Duodenal mucosa (tissue), 2 donors: ENCODE data around the gene COL8A1.

ENCODE experiments used
- H3K27ac ChIP-seq: one replicate; pipeline ENCODE4 v1.7.0; 2013; ENCODE audit warnings: low read depth, low read length
- H3K27me3 ChIP-seq, 2 donors: one replicate each; pipeline ENCODE4 v1.7.0; 2013; ENCODE audit warnings: low read length in 2 of 2, control low read depth in 1 of 2; ENCODE audit not compliant: insufficient read depth in 2 of 2, control insufficient read depth in 1 of 2
- H3K36me3 ChIP-seq, 2 donors: one replicate each; pipeline ENCODE4 v1.7.0; 2013; ENCODE audit warnings: low read length in 2 of 2, control low read depth in 1 of 2; ENCODE audit not compliant: insufficient read depth in 2 of 2, control insufficient read depth in 1 of 2
- H3K4me1 ChIP-seq, 2 donors: one replicate each; pipeline ENCODE4 v1.7.0; 2013; ENCODE audit warnings: low read length in 2 of 2, control low read depth in 1 of 2; ENCODE audit not compliant: insufficient read depth in 2 of 2, control insufficient read depth in 1 of 2
- H3K4me3 ChIP-seq, 2 donors: one replicate each; pipeline ENCODE4 v1.7.0; 2013; ENCODE audit warnings: low read length in 2 of 2, low read depth in 1 of 2
- H3K9ac ChIP-seq, 2 donors: one replicate each; pipeline ENCODE4 v1.7.0; 2013; ENCODE audit warnings: low read length in 2 of 2, low read depth in 1 of 2
- H3K9me3 ChIP-seq, 2 donors: one replicate each; pipeline ENCODE4 v1.7.0; 2013; ENCODE audit warnings: low read length in 2 of 2, control low read depth in 1 of 2; ENCODE audit not compliant: control insufficient read depth in 1 of 2

COL8A1 gene

GRCh38 chr3:99751649-99752048, 113.3 kb downstream of the COL8A1 start:
- Histone ChIP-seq H3K9ac (no peak overlapping the region), H3K36me3 (no peaks in the 10 kb centered on the region), H3K4me1 (no peaks in the 10 kb centered on the region), H3K27me3 (peaks cover 0 to 2% of the 10 kb centered on the region in 2 donors), H3K27ac (no peak overlapping the region), H3K4me3 (no peak overlapping the region), H3K9me3 (no peaks in the 10 kb centered on the region)

DNA sequence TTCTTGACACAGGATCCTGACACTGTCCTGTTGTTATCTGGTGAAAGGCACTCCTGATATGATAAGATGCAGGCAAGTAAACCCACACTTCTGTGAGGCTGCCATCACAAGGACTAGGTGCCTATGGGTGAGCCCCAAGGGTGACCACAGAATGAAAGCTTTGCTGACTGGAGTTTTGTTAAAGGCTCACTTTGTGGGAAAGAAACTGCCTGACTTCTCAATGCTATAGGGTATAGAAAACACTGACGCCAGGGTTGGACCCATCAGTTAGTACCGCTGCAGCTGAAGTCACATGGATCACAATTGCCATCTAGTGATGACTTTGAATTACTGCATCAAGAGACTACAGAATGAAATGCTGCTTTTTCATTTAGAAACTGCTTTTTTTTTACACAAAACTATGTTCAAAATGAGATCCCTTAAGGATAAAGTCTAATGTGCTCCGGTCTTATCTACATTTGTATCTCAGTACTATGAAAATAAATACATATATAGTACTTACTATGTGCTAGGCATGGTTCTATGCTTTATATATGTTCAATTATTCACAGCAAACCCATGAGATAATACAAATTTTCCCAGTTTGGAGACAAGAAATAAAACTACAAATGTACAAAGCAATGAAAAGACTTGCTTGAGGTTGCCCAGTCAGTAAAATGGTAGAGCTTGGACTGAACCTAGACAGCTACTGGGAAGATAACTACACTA, 115.0 kb downstream of the COL8A1 start:
- no peak overlapping the region for H3K9ac ChIP-seq
- no peak overlapping the region for H3K4me3 ChIP-seq
- H3K27me3 ChIP-seq: peaks cover 0 to 4% of the 10 kb centered on the region in 2 donors
- H3K9me3 ChIP-seq: no peaks in the 10 kb centered on the region
- H3K4me1 ChIP-seq: no peaks in the 10 kb centered on the region
- H3K27ac ChIP-seq: no peak overlapping the region
- H3K36me3 ChIP-seq: no peaks in the 10 kb centered on the region

GRCh38 chr3:99755831-99756230, 117.4 kb downstream of the COL8A1 start:
- H3K27ac ChIP-seq: no peak overlapping the region
- no peaks in the 10 kb centered on the region for H3K36me3 ChIP-seq
- peaks cover 0 to 8% of the 10 kb centered on the region in 2 donors for H3K27me3 ChIP-seq

DNA sequence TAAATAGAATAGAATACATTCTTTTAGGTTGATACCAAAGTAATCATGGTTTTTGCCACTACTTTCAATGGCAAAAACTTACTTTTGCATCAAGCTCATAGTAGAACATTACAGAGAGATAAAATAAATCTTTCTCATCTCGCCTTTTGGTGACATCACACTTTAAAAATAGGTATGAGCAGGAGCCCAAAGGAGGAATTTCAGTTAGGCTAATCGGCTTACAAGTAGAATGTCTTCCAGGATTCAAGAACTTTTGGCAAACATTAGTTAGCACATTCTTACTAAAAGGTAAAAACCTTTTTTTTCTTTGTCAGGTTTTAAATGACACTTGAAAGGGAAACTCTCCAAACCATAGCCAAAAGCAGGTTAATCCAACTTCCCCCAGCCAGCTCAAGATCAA, 119.6 kb downstream of the COL8A1 start:
- no peaks in the 10 kb centered on the region for H3K4me1 ChIP-seq
- H3K27ac ChIP-seq: no peak overlapping the region
- H3K27me3 ChIP-seq: peaks cover 0 to 8% of the 10 kb centered on the region in 2 donors
- no peak overlapping the region for H3K9ac ChIP-seq
- no peak overlapping the region for H3K4me3 ChIP-seq
- no peaks in the 10 kb centered on the region for H3K9me3 ChIP-seq
- no peaks in the 10 kb centered on the region for H3K36me3 ChIP-seq

More at GRCh38 chr3:99755831-99756230, 117.4 kb downstream of the COL8A1 start:
- no peaks in the 10 kb centered on the region for H3K4me1 ChIP-seq
- no peaks in the 10 kb centered on the region for H3K9me3 ChIP-seq
- no peak overlapping the region for H3K4me3 ChIP-seq
- H3K9ac ChIP-seq: no peak overlapping the region

- Histone ChIP-seq H3K36me3 (no peaks in the 10 kb centered on the region), H3K27ac (no peak overlapping the region)
Observed at GRCh38 chr3:99758502-99759177, 120.2 kb downstream of the COL8A1 start.

GRCh38 chr3:99760031-99760430, 121.6 kb downstream of the COL8A1 start:
- peaks cover 0 to 8% of the 10 kb centered on the region in 2 donors for H3K27me3 ChIP-seq
- no peak overlapping the region for H3K4me3 ChIP-seq
- no peaks in the 10 kb centered on the region for H3K9me3 ChIP-seq
- no peak overlapping the region for H3K9ac ChIP-seq
- no peaks in the 10 kb centered on the region for H3K36me3 ChIP-seq
- no peak overlapping the region for H3K27ac ChIP-seq
- no peaks in the 10 kb centered on the region for H3K4me1 ChIP-seq

More at GRCh38 chr3:99758502-99759177, 120.2 kb downstream of the COL8A1 start:
- Histone ChIP-seq H3K9me3 (no peaks in the 10 kb centered on the region), H3K27me3 (peaks cover 0 to 8% of the 10 kb centered on the region in 2 donors), H3K9ac (no peak overlapping the region), H3K4me3 (no peak overlapping the region), H3K4me1 (no peaks in the 10 kb centered on the region)

DNA sequence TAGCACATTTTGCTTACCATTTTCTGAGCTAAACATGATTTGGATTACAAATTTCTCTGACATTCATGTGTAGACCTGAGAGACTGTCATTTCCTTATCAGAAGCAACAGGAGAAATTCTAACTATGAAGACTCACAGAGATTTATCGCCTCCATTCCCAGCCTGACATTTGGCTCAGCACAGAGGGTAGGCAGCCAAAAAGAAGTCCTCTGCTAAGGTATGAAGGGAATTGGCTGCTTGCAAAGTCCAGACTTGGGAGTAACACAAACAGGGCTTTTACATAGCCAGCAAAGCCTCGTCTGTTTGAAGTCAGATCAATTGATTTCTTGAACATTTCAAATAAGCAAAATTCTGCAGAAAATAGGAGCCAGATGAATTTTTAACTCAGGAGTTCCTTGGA, 122.2 kb downstream of the COL8A1 start:
- no peak overlapping the region for H3K4me3 ChIP-seq

GRCh38 chr3:99761415-99762165, 123.2 kb downstream of the COL8A1 start:
- H3K27me3 ChIP-seq: peaks cover 0 to 6% of the 10 kb centered on the region in 2 donors
- no peaks in the 10 kb centered on the region for H3K36me3 ChIP-seq
- no peaks in the 10 kb centered on the region for H3K9me3 ChIP-seq
- no peaks in the 10 kb centered on the region for H3K4me1 ChIP-seq
- H3K4me3 ChIP-seq: no peak overlapping the region
- no peak overlapping the region for H3K27ac ChIP-seq
- no peak overlapping the region for H3K9ac ChIP-seq

More for the DNA sequence above, 122.2 kb downstream of the COL8A1 start:
- H3K9ac ChIP-seq: no peak overlapping the region
- no peaks in the 10 kb centered on the region for H3K9me3 ChIP-seq
- H3K27me3 ChIP-seq: peaks cover 0 to 8% of the 10 kb centered on the region in 2 donors
- H3K4me1 ChIP-seq: no peaks in the 10 kb centered on the region
- H3K27ac ChIP-seq: no peak overlapping the region
- no peaks in the 10 kb centered on the region for H3K36me3 ChIP-seq

DNA sequence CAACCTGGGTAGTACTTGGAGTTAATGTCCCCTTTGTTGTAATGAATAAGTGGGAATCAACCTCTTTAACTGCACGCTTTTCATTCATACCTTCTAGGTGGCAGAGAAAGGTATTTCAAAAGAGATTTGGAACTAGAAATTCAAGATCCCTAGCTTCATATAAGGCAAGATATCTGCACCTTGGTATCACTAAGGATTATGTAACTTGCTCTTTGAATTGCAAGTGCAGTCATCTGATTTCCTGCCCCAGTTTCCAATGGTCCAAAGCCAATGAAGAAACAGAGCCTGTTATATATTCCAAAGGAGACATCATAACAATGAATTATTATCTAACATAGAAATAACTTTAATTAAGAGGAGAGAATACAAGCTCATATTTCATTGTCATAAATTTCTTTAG, 124.5 kb downstream of the COL8A1 start:
- H3K9ac ChIP-seq: no peak overlapping the region
- no peaks in the 10 kb centered on the region for H3K9me3 ChIP-seq
- no peak overlapping the region for H3K27ac ChIP-seq
- H3K36me3 ChIP-seq: no peaks in the 10 kb centered on the region
- H3K4me3 ChIP-seq: no peak overlapping the region
- H3K27me3 ChIP-seq: peaks cover 0 to 6% of the 10 kb centered on the region in 2 donors
- no peaks in the 10 kb centered on the region for H3K4me1 ChIP-seq

GRCh38 chr3:99764377-99764776, 126.0 kb downstream of the COL8A1 start:
- Histone ChIP-seq H3K27me3 (no peaks in the 10 kb centered on the region), H3K27ac (no peak overlapping the region), H3K36me3 (no peaks in the 10 kb centered on the region), H3K9ac (no peak overlapping the region), H3K4me1 (no peaks in the 10 kb centered on the region), H3K9me3 (no peaks in the 10 kb centered on the region), H3K4me3 (no peak overlapping the region)
